ENCODE data around the gene STEAP4. TPM values are rescaled to one million over a fixed set of nuclear protein-coding genes. Genes with fewer than 3 reads are reported as not detected.
"Not testable (repeated sequence)": the region's sequence is repeated elsewhere in the genome, so short reads cannot be mapped to it uniquely, and the experiment has no call there.

STEAP4 gene
- total RNA-seq, 1 experiment from 2014 or later = 7.4 TPM

DNA sequence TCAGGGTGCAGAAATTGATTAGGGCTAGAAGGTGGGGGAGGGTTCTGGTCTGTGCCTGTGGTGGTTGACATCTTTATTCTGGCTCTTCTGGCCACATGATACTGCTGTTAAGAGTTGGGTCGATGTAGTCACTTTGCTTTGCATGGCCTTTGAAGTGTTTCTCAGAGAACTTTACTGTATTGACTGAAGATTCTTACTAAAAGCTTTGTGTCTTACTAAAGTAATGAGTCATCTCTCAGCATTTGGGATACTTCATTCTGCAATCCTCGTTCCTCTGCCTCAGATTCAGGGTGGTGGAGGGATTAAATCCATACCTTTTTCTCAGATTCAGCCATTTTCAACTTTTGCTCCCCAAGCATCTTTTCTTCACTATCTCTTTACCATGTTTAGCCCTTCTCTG, 38.6 kb downstream of the STEAP4 start:
- BruUV-seq (replicated peaks) = no TSS peak
- TF ChIP-seq, protein P1, sequence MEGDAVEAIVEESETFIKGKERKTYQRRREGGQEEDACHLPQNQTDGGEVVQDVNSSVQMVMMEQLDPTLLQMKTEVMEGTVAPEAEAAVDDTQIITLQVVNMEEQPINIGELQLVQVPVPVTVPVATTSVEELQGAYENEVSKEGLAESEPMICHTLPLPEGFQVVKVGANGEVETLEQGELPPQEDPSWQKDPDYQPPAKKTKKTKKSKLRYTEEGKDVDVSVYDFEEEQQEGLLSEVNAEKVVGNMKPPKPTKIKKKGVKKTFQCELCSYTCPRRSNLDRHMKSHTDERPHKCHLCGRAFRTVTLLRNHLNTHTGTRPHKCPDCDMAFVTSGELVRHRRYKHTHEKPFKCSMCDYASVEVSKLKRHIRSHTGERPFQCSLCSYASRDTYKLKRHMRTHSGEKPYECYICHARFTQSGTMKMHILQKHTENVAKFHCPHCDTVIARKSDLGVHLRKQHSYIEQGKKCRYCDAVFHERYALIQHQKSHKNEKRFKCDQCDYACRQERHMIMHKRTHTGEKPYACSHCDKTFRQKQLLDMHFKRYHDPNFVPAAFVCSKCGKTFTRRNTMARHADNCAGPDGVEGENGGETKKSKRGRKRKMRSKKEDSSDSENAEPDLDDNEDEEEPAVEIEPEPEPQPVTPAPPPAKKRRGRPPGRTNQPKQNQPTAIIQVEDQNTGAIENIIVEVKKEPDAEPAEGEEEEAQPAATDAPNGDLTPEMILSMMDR (IDR thresholded peaks at IDR 0.05; ENCODE audit: unreplicated experiment) = no peak
- intact Hi-C loops (cut with micrococcal nuclease; ENCODE audit: unreplicated experiment) = no loop called here
- Mint-ChIP-seq H3K36me3 (ENCODE audit: insufficient read depth, unreplicated experiment) (no peaks in the 10 kb centered on the region), H3K27me3 (ENCODE audit: unreplicated experiment) (no peaks in the 10 kb centered on the region), H3K27ac (ENCODE audit: unreplicated experiment) (no peak overlapping the region), H3K9me3 (ENCODE audit: low read depth, unreplicated experiment) (peaks cover 4% of the 10 kb centered on the region), H3K4me3 (ENCODE audit: low read depth, unreplicated experiment) (no peak overlapping the region), H3K4me1 (ENCODE audit: low read depth, unreplicated experiment) (no peaks in the 10 kb centered on the region)
- CTCF ChIA-PET = interaction anchor here (0.6 kb wide), 1 partner anchor 547 kb away, joined by 3 read pairs; no protein-coding TSS in a partner anchor
- DNase-seq = no peak

DNA sequence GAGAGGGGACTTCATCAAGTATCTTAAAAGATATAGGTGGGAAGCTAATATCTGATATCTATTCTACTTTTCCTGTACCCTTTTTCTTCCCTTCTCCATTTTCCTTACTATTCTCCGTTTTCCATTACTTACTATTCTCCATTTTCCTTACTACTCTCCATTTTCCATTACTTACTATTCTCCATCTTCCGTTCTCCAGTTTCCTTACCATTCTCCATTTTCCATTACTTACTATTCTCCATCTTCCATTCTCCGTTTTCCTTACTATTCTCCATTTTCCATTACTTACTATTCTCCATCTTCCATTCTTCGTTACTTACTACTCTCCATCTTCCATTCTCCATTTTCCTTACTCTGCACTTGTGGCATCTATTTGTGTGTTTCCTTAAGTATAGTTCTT, 39.3 kb downstream of the STEAP4 start:
- Mint-ChIP-seq H3K27ac (ENCODE audit: unreplicated experiment) (no peak overlapping the region), H3K4me1 (ENCODE audit: low read depth, unreplicated experiment) (no peaks in the 10 kb centered on the region), H3K9me3 (ENCODE audit: low read depth, unreplicated experiment) (peaks cover 4% of the 10 kb centered on the region), H3K4me3 (ENCODE audit: low read depth, unreplicated experiment) (no peak overlapping the region), H3K36me3 (ENCODE audit: insufficient read depth, unreplicated experiment) (no peaks in the 10 kb centered on the region), H3K27me3 (ENCODE audit: unreplicated experiment) (no peaks in the 10 kb centered on the region)
- TF ChIP-seq, protein P1 (IDR thresholded peaks at IDR 0.05; ENCODE audit: unreplicated experiment) = no peak
- no peak for DNase-seq
- intact Hi-C loops (cut with micrococcal nuclease; ENCODE audit: unreplicated experiment) = no loop called here
- CTCF ChIA-PET = no interaction called here
- no TSS peak for BruUV-seq (replicated peaks)

DNA sequence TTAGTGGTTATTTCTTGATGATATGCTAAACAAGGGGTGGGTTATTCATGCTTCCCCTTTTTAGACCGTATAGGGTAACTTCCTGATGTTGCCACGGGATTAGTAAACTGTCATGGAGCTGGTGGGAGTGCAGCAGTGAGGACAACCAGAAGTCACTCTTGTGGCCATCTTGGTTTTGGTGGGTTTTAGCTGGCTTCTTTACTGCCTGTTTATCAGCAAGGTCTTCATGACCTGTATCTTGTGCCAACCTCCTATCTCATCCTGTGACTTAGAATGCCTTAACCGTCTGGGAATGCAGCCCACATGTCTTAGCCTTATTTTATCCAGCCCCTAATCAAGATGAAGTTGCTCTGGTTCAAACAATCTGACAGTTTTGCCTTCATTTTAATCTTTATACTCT, 41.7 kb downstream of the STEAP4 start:
- BruUV-seq (replicated peaks); H3K4me1 Mint-ChIP-seq (ENCODE audit: low read depth, unreplicated experiment); H3K4me3 Mint-ChIP-seq (ENCODE audit: low read depth, unreplicated experiment); intact Hi-C loops (cut with micrococcal nuclease; ENCODE audit: unreplicated experiment); H3K27me3 Mint-ChIP-seq (ENCODE audit: unreplicated experiment); H3K9me3 Mint-ChIP-seq (ENCODE audit: low read depth, unreplicated experiment); H3K27ac Mint-ChIP-seq (ENCODE audit: unreplicated experiment); DNase-seq; H3K36me3 Mint-ChIP-seq (ENCODE audit: insufficient read depth, unreplicated experiment): not testable (repeated sequence)
- CTCF ChIA-PET = interaction anchor here (0.6 kb wide), 1 partner anchor 80 kb away, joined by 3 read pairs; no protein-coding TSS in a partner anchor

DNA sequence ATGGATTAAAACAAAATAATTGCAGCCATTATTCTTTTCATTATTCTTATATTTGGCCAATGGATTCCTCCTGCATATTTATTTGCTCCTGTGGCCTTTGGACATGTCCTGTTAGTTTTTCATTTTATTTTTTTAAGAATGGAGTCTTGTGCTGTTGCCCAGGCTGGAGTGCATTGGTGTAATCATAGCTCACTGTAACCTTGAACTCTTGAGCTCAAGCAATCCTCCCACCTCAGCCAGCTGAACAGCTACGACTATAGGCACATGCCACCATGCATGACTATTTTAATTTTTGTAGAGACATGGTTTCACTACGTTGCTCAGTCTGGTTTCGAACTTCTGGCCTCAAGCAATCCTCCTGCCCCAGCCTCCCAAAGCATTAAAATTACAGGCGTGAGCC, 44.1 kb downstream of the STEAP4 start:
- no TSS peak for BruUV-seq (replicated peaks)
- TF ChIP-seq, protein P1 (IDR thresholded peaks at IDR 0.05; ENCODE audit: unreplicated experiment) = no peak
- DNase-seq = no peak
- no peaks in the 10 kb centered on the region for H3K36me3 Mint-ChIP-seq (ENCODE audit: insufficient read depth, unreplicated experiment)
- intact Hi-C loops (cut with micrococcal nuclease; ENCODE audit: unreplicated experiment) = no loop called here
- CTCF ChIA-PET = interaction anchor here (0.6 kb wide), 1 partner anchor 23 kb away, joined by 4 read pairs; no protein-coding TSS in a partner anchor
- H3K4me3 Mint-ChIP-seq (ENCODE audit: low read depth, unreplicated experiment) = no peak overlapping the region
- peaks cover 10% of the 10 kb centered on the region for H3K9me3 Mint-ChIP-seq (ENCODE audit: low read depth, unreplicated experiment)
- peaks cover 21% of the 10 kb centered on the region for H3K4me1 Mint-ChIP-seq (ENCODE audit: low read depth, unreplicated experiment)
- no peaks in the 10 kb centered on the region for H3K27me3 Mint-ChIP-seq (ENCODE audit: unreplicated experiment)
- no peak overlapping the region for H3K27ac Mint-ChIP-seq (ENCODE audit: unreplicated experiment)

DNA sequence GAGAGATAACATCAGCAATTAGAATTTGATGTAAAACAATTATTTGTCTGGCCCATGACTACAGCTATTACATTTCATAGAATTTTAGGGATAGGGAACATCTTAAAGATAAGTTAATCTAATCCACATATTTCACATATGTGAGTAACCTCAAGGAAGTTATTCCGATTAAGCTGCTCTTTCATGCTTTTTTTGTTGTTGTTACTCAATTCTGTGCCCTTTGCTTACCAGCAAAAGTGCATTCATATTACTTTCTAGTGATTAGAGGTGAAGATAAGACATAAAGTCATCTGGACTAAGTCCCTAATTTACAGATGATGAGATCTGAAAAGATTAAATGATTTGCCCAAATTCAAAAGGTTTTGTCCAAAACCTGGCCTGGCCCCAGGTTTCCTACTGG, 46.0 kb downstream of the STEAP4 start:
- H3K4me1 Mint-ChIP-seq (ENCODE audit: low read depth, unreplicated experiment) = peaks cover 28% of the 10 kb centered on the region
- BruUV-seq (replicated peaks) = no TSS peak
- peaks cover 10% of the 10 kb centered on the region for H3K9me3 Mint-ChIP-seq (ENCODE audit: low read depth, unreplicated experiment)
- CTCF ChIA-PET = no interaction called here
- intact Hi-C loops (cut with micrococcal nuclease; ENCODE audit: unreplicated experiment) = no loop called here
- H3K27me3 Mint-ChIP-seq (ENCODE audit: unreplicated experiment) = no peaks in the 10 kb centered on the region
- H3K36me3 Mint-ChIP-seq (ENCODE audit: insufficient read depth, unreplicated experiment) = no peaks in the 10 kb centered on the region
- no peak overlapping the region for H3K4me3 Mint-ChIP-seq (ENCODE audit: low read depth, unreplicated experiment)
- DNase-seq = no peak
- no peak overlapping the region for H3K27ac Mint-ChIP-seq (ENCODE audit: unreplicated experiment)
- TF ChIP-seq, protein P1 (IDR thresholded peaks at IDR 0.05; ENCODE audit: unreplicated experiment) = no peak
